Nephron progenitor cell (in vitro differentiated cells): ENCODE data around the gene RASSF4.

Source experiments
- DNase-seq: peaks from one replicate; pipeline ENCODE4 v3.0.0; 2021
- H3K27ac Mint-ChIP-seq: 2 replicates; pipeline ENCODE4 v1.8.0; 2021; ENCODE audit warnings: mild to moderate bottlenecking, moderate library complexity, mixed read lengths
- H3K27me3 Mint-ChIP-seq: 2 replicates; pipeline ENCODE4 v1.8.0; 2021; ENCODE audit warnings: mild to moderate bottlenecking, low read depth, mixed read lengths; ENCODE audit not compliant: poor library complexity
- H3K36me3 Mint-ChIP-seq: 2 replicates; pipeline ENCODE4 v1.8.0; 2021; ENCODE audit warnings: low read depth, mixed read lengths
- H3K4me1 Mint-ChIP-seq: 2 replicates; pipeline ENCODE4 v1.8.0; 2021; ENCODE audit warnings: mixed read lengths
- H3K4me3 Mint-ChIP-seq: 2 replicates; pipeline ENCODE4 v1.8.0; 2021; ENCODE audit warnings: mild to moderate bottlenecking, moderate library complexity, mixed read lengths
- H3K9me3 Mint-ChIP-seq: 2 replicates; pipeline ENCODE4 v1.8.0; 2021; ENCODE audit warnings: mild to moderate bottlenecking, moderate library complexity, mixed read lengths
- CTCF ChIP-seq: fragments of 200-600 bp; sonication (generic); IDR thresholded peaks from 2 replicates; pipeline ENCODE4 v1.5.0; 2021; ENCODE audit warnings: antibody characterized with exemption

The RASSF4 gene

GRCh38 chr10:44956226-44956625 lies 3.4 kb upstream of the RASSF4 start:
- Mint-ChIP-seq H3K36me3 (peaks cover 29% of the 10 kb centered on the region), H3K27ac (no peak overlapping the region), H3K27me3 (peaks cover 9% of the 10 kb centered on the region), H3K9me3 (no peaks in the 10 kb centered on the region), H3K4me1 (peaks cover 67% of the 10 kb centered on the region), H3K4me3 (peak overlapping the region; percentile 24)
- DNase-seq = no peak
- TF ChIP-seq CTCF = no peak

DNA sequence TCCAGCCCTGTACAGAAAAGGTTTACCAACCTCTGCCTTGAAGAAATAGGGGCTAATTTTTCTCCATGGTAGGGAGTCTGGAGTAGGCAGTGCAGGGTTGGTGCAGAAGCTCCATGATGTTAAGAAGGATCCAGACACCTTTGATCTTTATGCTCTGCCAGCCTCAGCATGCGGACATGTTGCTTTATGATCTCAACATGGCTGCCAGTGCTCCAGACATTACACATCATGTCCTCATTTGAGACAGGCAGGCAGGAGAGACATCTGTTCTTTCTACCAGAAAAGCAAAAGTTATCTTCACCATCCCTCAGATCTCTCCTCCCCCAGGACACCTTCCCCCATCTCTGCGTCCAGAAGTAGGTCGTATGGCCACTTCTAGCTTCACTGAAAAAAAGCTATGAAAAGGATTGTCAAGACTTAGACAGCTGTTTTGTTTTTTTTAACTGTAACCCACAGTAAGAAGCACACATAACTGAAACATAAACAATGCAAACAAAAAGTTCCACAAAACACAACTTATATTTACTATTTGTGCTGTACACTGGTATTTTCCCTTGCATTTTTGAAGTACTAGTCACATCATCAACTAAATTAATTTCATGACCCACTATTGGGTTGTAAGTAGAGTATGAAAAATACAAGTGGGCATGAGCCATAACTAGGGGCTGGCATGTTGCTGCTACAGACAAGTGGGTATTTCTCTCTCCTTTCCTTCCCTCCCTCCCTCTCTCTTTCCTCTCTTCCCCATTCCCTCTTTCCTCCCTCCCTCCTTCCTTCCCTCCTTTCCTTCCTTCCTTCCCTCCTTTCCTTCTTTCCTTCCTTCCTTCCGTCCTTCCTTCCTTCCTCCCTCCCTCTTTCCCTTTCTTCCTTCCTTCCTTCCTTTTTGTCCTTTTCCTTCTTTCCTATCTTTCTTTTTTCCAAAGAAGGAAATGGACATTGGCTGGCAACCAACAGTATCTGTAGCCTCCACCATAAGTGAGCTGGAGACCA lies 2.6 kb upstream of the RASSF4 start:
- H3K4me1 Mint-ChIP-seq = peaks cover 69% of the 10 kb centered on the region
- no peak for DNase-seq
- no peak overlapping the region for H3K4me3 Mint-ChIP-seq

GRCh38 chr10:44958196-44958897 lies 1.3 kb upstream of the RASSF4 start:
- H3K9me3 Mint-ChIP-seq = no peaks in the 10 kb centered on the region
- H3K4me3 Mint-ChIP-seq = peak overlapping the region; percentile 86
- TF ChIP-seq CTCF = no peak
- no peak for DNase-seq
- peaks cover 9% of the 10 kb centered on the region for H3K27me3 Mint-ChIP-seq
- peak overlapping the region; percentile 61 for H3K27ac Mint-ChIP-seq
- peaks cover 70% of the 10 kb centered on the region for H3K4me1 Mint-ChIP-seq
- peaks cover 28% of the 10 kb centered on the region for H3K36me3 Mint-ChIP-seq

More for the DNA sequence above, 2.6 kb upstream of the RASSF4 start:
- Mint-ChIP-seq H3K9me3 (no peaks in the 10 kb centered on the region), H3K27me3 (peaks cover 9% of the 10 kb centered on the region), H3K27ac (no peak overlapping the region), H3K36me3 (peaks cover 29% of the 10 kb centered on the region)
- no peak for TF ChIP-seq CTCF

DNA sequence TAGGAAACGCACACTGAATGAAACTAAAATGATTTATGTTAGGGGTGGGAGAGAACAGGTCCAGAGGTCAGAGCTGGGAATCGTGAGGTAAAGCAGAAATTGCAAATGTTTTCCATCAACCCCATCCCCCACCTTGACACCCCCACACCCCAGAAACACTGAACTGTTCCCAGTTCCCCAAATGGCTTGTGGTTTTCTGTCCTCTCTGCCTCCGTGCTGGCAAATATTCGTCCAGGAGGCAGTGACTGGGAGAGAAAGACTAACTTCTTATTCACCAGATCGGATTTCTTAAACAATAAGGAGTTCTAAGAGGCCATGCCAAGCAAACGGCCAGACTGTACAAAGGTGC lies 730 bp upstream of the RASSF4 start:
- Mint-ChIP-seq H3K4me1 (peaks cover 70% of the 10 kb centered on the region), H3K36me3 (peaks cover 22% of the 10 kb centered on the region), H3K4me3 (peak overlapping the region; percentile 86)

DNA sequence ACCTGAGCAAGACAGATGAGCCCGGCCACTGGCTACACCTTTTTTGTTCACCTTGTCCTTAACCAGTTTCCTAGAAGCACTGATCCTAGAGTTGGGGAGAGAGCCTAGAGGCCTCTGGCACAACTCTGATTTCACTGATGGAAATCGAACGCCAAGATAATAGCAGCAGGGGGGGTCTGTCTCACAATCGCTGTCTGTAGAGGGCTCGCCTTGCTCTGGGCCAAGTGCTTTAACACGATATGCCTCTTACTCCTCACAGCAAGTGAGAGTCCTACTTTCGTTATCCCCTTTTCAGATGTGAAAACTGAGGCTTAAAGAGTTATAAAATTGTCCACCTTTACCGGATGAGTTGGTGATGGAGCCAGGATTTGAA lies 472 bp downstream of the RASSF4 start:
- H3K9me3 Mint-ChIP-seq = no peaks in the 10 kb centered on the region
- peaks cover 16% of the 10 kb centered on the region for H3K36me3 Mint-ChIP-seq
- no peak for TF ChIP-seq CTCF
- H3K27ac Mint-ChIP-seq = no peak overlapping the region
- no peak for DNase-seq
- H3K4me3 Mint-ChIP-seq = peak overlapping the region; percentile 86
- peaks cover 12% of the 10 kb centered on the region for H3K27me3 Mint-ChIP-seq
- H3K4me1 Mint-ChIP-seq = peaks cover 79% of the 10 kb centered on the region

More for the DNA sequence above, 730 bp upstream of the RASSF4 start:
- H3K9me3 Mint-ChIP-seq = no peaks in the 10 kb centered on the region
- no peak for DNase-seq
- H3K27me3 Mint-ChIP-seq = peaks cover 9% of the 10 kb centered on the region
- TF ChIP-seq CTCF = no peak
- peak overlapping the region; percentile 61 for H3K27ac Mint-ChIP-seq
